H1 (cell line): ENCODE results near the gene ACTN2. TPM values are rescaled to one million over a fixed set of nuclear protein-coding genes. Genes with fewer than 3 reads are reported as not detected.

Experiments used
- CTCF ChIA-PET: fragments of 300-600 bp; sonication (Branson Sonifier 250); formaldehyde crosslinking; loops from one replicate; lab custom pipeline; 2021; ENCODE audit not compliant: partially characterized antibody; lab: Charles Lee
- POLR2A ChIA-PET: fragments of 300-600 bp; sonication (Branson Sonifier 250); formaldehyde crosslinking; loops from one replicate; lab custom pipeline; 2021; ENCODE audit warnings: inconsistent platforms; ENCODE audit not compliant: partially characterized antibody; lab: Charles Lee
- DNase-seq, 2 experiments: peaks; one replicate each; pipeline versions ENCODE4 v3.0.0 to v3.0.0-alpha.2; 2010 to 2022; ENCODE audit warnings: low spot score in 2 of 2, low read depth in 1 of 2, mixed read lengths in 1 of 2
- FAIRE-seq: peaks from 2 replicates; lab custom pipeline; 2011; peaks lifted over from hg19 to GRCh38; lab: Jason Lieb, UNC
- H2AFZ ChIP-seq: 2 replicates; pipeline ENCODE4 v1.8.1; 2012; ENCODE audit warnings: low read length, inconsistent platforms
- H2AK5ac ChIP-seq: 2 replicates; pipeline ENCODE4 v1.6.1; 2013; ENCODE audit warnings: low read depth, low read length
- H2BK120ac ChIP-seq: replicated peaks from 2 replicates; pipeline ENCODE3; 2013; ENCODE audit warnings: low read depth, low read length, inconsistent platforms
- H2BK12ac ChIP-seq: 2 replicates; pipeline ENCODE4 v1.6.1; 2013; ENCODE audit warnings: low read depth, low read length
- H2BK15ac ChIP-seq: 2 replicates; pipeline ENCODE4 v1.6.1; 2013; ENCODE audit warnings: low read length
- H2BK20ac ChIP-seq: 2 replicates; pipeline ENCODE4 v1.6.1; 2013; ENCODE audit warnings: low read length
- H2BK5ac ChIP-seq: 2 replicates; pipeline ENCODE4 v1.6.1; 2013; ENCODE audit warnings: low read depth, low read length
- H3K14ac ChIP-seq: 2 replicates; pipeline ENCODE4 v1.6.1; 2013; ENCODE audit warnings: inconsistent platforms; ENCODE audit not compliant: insufficient read length
- H3K18ac ChIP-seq: 2 replicates; pipeline ENCODE4 v1.6.1; 2013; ENCODE audit warnings: low read length; ENCODE audit errors: extremely low read depth
- H3K23ac ChIP-seq: 2 replicates; pipeline ENCODE4 v1.6.1; 2013; ENCODE audit warnings: inconsistent platforms; ENCODE audit not compliant: insufficient read length
- H3K23me2 ChIP-seq: 2 replicates; pipeline ENCODE4 v1.6.1; 2013; ENCODE audit warnings: low read depth, low read length
- H3K27ac ChIP-seq: 2 replicates; pipeline ENCODE4 v1.6.1; 2011; ENCODE audit warnings: low read depth, low read length, inconsistent platforms
- H3K27me3 ChIP-seq, 4 experiments: replicated peaks in 1 of 4; 1 replicate in 1 of 4; 2 replicates in 3 of 4; pipeline versions ENCODE4 v1.6.1 to v1.8.1; 2011 to 2013; ENCODE audit warnings: low read length in 3 of 4, mild to moderate bottlenecking in 3 of 4, inconsistent platforms in 2 of 4, mixed read lengths in 2 of 4, moderate library complexity in 1 of 4; ENCODE audit not compliant: control insufficient read depth in 3 of 4, insufficient read depth in 3 of 4; ENCODE audit errors: extremely low read depth in 1 of 4
- H3K36me3 ChIP-seq, 4 experiments: 2 replicates each; pipeline versions ENCODE4 v1.6.1 to v1.8.1; 2011 to 2013; ENCODE audit warnings: mild to moderate bottlenecking in 4 of 4, low read length in 3 of 4, moderate library complexity in 2 of 4, control low read depth in 1 of 4, inconsistent platforms in 1 of 4; ENCODE audit not compliant: insufficient read depth in 4 of 4, control insufficient read depth in 2 of 4
- H3K4ac ChIP-seq: replicated peaks from 2 replicates; pipeline ENCODE3; 2013; ENCODE audit warnings: low read length, low read depth, mixed read lengths, inconsistent platforms; ENCODE audit not compliant: insufficient read length
- H3K4me1 ChIP-seq, 4 experiments: replicated peaks in 1 of 4; 1 replicate in 1 of 4; 2 replicates in 3 of 4; pipeline versions ENCODE4 v1.6.1 to v1.8.1; 2011 to 2013; ENCODE audit warnings: low read length in 3 of 4, inconsistent platforms in 2 of 4, mixed read lengths in 1 of 4; ENCODE audit not compliant: insufficient read depth in 4 of 4, control insufficient read depth in 3 of 4
- H3K4me2 ChIP-seq, 2 experiments: 2 replicates each; pipeline versions ENCODE4 v1.6.1 to v1.8.1; 2011 to 2013; ENCODE audit warnings: low read depth in 2 of 2, low read length in 2 of 2, control low read depth in 1 of 2, inconsistent platforms in 1 of 2, mild to moderate bottlenecking in 1 of 2; ENCODE audit not compliant: insufficient read depth in 1 of 2
- H3K4me3 ChIP-seq, 4 experiments: fragments of 200-600, 300-600 bp in 1 of 4; sonication (generic), shearing (Covaris generic), sonication (Bioruptor Twin) in 1 of 4; 2 replicates each; pipeline versions ENCODE4 v1.5.1 to v1.8.1; 2011 to 2016; ENCODE audit warnings: low read length in 4 of 4, low read depth in 3 of 4, control low read depth in 2 of 4, inconsistent platforms in 2 of 4, mild to moderate bottlenecking in 2 of 4, mixed read lengths in 1 of 4, moderate library complexity in 1 of 4; ENCODE audit not compliant: insufficient read depth in 2 of 4; ENCODE audit errors: extremely low read depth in 1 of 4
- H3K56ac ChIP-seq: replicated peaks from 2 replicates; pipeline ENCODE3; 2013; ENCODE audit warnings: low read depth, mild to moderate bottlenecking, mixed read lengths, low read length, inconsistent platforms; ENCODE audit not compliant: insufficient read length
- H3K79me1 ChIP-seq: 2 replicates; pipeline ENCODE4 v1.6.1; 2013; ENCODE audit warnings: low read depth, low read length, control low read depth
- H3K79me2 ChIP-seq, 2 experiments: 2 replicates each; pipeline versions ENCODE4 v1.6.1 to v1.8.1; 2012 to 2013; ENCODE audit warnings: low read length in 2 of 2, mild to moderate bottlenecking in 2 of 2, inconsistent platforms in 1 of 2; ENCODE audit not compliant: insufficient read depth in 2 of 2, control insufficient read depth in 1 of 2
- H3K9ac ChIP-seq, 4 experiments: replicated peaks in 1 of 4; 1 replicate in 1 of 4; 2 replicates in 3 of 4; pipeline versions ENCODE4 v1.6.1 to v1.8.1; 2011 to 2013; ENCODE audit warnings: low read depth in 3 of 4, low read length in 3 of 4, control low read depth in 2 of 4, mild to moderate bottlenecking in 2 of 4, moderate library complexity in 2 of 4, inconsistent platforms in 1 of 4; ENCODE audit errors: extremely low read depth in 1 of 4
- H3K9me3 ChIP-seq, 2 experiments: 2 replicates each; pipeline versions ENCODE4 v1.6.1 to v1.8.1; 2012 to 2013; ENCODE audit warnings: mild to moderate bottlenecking in 2 of 2, moderate library complexity in 2 of 2, control low read depth in 1 of 2, inconsistent platforms in 1 of 2, low read depth in 1 of 2, low read length in 1 of 2, mixed read lengths in 1 of 2; ENCODE audit not compliant: insufficient read depth in 2 of 2
- H4K20me1 ChIP-seq, 2 experiments: replicated peaks in 1 of 2; 2 replicates each; pipeline versions ENCODE3 to v1.8.1; 2011 to 2013; ENCODE audit warnings: inconsistent platforms in 2 of 2, low read length in 2 of 2, mild to moderate bottlenecking in 1 of 2; ENCODE audit not compliant: insufficient read depth in 2 of 2, control insufficient read depth in 1 of 2
- H4K5ac ChIP-seq: 2 replicates; pipeline ENCODE4 v1.6.1; 2013; ENCODE audit warnings: low read length, low read depth, mixed read lengths, inconsistent platforms; ENCODE audit not compliant: insufficient read length
- H4K8ac ChIP-seq: 2 replicates; pipeline ENCODE4 v1.8.0; 2013; ENCODE audit warnings: mild to moderate bottlenecking, moderate library complexity, low read length, inconsistent platforms; ENCODE audit not compliant: insufficient read depth; ENCODE audit errors: extremely low read depth
- H4K91ac ChIP-seq: replicated peaks from 2 replicates; pipeline ENCODE3; 2013; ENCODE audit warnings: low read length, mixed read lengths, inconsistent platforms; ENCODE audit not compliant: insufficient read length
- RBBP5 ChIP-seq: IDR thresholded peaks from 2 replicates; pipeline ENCODE4 v1.7.1; 2012; ENCODE audit warnings: low read depth, mild to moderate bottlenecking, inconsistent platforms, low read length, moderate library complexity, borderline replicate concordance
- WGBS, 2 experiments: shearing (Covaris generic) in 1 of 2; methylation state at CpG; one replicate each; pipeline versions ENCODE4 v1.1.6 to v1.1.7; 2013 to 2015; ENCODE audit warnings: low lambda C conversion rate in 2 of 2, mixed read lengths in 2 of 2, inconsistent platforms in 1 of 2, low coverage in 1 of 2, missing lambda C conversion rate in 1 of 2; ENCODE audit not compliant: insufficient replicate concordance in 2 of 2, insufficient coverage in 1 of 2, insufficient read length in 1 of 2; ENCODE audit errors: extremely low coverage in 1 of 2, missing lambda C conversion rate in 1 of 2; 5-methylcytosine and 5-hydroxymethylcytosine counted together
- polyA plus RNA-seq, 7 experiments: library from polyadenylated mRNA; depleted of rRNA in 3 of 7; stranded (reverse) in 5 of 7; unstranded in 2 of 7; fragments of >200 nt in 5 of 7; fragments of 200-250 nt in 2 of 7; gene quantifications; 1 replicate in 5 of 7; 2 replicates in 1 of 7; 4 replicates in 1 of 7; pipeline versions ENCODE4 v1.2.1 to v1.2.3, GENCODE V29; 2011 to 2013; ENCODE audit warnings: missing spikeins in 2 of 7, mixed read lengths in 2 of 7
- total RNA-seq: library from RNA; stranded (reverse); fragmentation: NEBNext Ultra II Directional; extraction: Animal tissue kit (Norgen Biotek cat#: 25700); gene quantifications from 2 replicates; pipeline ENCODE4 v1.2.1, GENCODE V29; 2021
- TF ChIP-seq, protein P1 (sequence below), 3 experiments: IDR thresholded peaks; 1 replicate in 2 of 3; 2 replicates in 1 of 3; pipeline versions ENCODE4 v1.5.1 to v1.6.1; 2011; ENCODE audit warnings: low read length in 3 of 3, mild to moderate bottlenecking in 3 of 3, inconsistent platforms in 2 of 3, low read depth in 1 of 3, moderate library complexity in 1 of 3; ENCODE audit not compliant: insufficient read depth in 1 of 3; ENCODE audit errors: control extremely low read depth in 1 of 3

The ACTN2 gene
- total and polyA plus RNA-seq, 2 of the 8 experiments (the other 6 are each of a cell fraction or from before 2014, with no cell fraction given) = 1.9 to 4.1 TPM

DNA sequence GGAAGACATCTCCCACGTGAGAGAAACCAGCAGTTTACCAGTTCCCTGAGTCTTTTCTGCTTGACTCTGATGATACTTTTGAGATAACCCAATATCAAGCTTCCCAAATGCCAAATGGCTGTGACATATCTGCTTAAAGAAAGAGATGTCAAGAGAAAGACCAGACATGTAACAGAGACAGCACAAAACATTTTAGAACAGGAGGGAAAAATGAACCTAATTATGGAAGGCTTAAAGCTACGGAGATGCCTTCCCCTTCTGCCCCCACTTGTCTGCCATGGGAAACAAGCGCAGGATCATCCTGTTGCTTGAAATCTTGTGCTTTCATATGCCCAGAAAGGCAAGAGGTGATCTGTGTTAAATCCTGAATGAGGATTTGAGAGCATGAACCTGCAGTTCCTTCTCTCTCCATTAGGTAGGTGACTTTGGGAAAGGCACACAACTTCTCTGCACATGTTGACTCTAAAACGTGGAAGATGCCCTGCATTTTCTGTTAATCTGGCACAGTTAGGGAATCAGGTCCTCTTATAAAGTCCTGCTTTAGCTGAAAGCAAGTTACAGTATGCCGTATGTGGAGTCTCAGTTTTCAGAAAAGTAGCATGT, 62.1 kb downstream of the ACTN2 start:
- H3K18ac ChIP-seq = no peak overlapping the region
- CTCF ChIA-PET = interaction anchor here (0.7 to 4.9 kb wide), 8 partner anchors 10 to 400 kb away, joined by 3 to 34 read pairs (median 4); no protein-coding TSS in a partner anchor
- no peaks in the 10 kb centered on the region for H3K23me2 ChIP-seq
- H2BK5ac ChIP-seq = no peak overlapping the region
- no peak overlapping the region for H2AFZ ChIP-seq
- no peaks in the 10 kb centered on the region for H3K9me3 ChIP-seq
- WGBS, 2 experiments = 80% methylated on average over 5 of the region's 5 CpGs; no CpG with 5 or more reads in 1 of the 2 experiments
- no peak overlapping the region for H3K4ac ChIP-seq
- no peak overlapping the region for H3K56ac ChIP-seq
- H3K4me1 ChIP-seq = no peaks in the 10 kb centered on the region
- H3K4me3 ChIP-seq = no peak overlapping the region
- H2BK12ac ChIP-seq = no peak overlapping the region
- no peak overlapping the region for H4K5ac ChIP-seq
- peaks cover 0 to 4% (median 0%) of the 10 kb centered on the region in 4 experiments; a peak in 3 of 8 replicates for H3K36me3 ChIP-seq
- no peak overlapping the region for H3K9ac ChIP-seq
- DNase-seq (no peak), FAIRE-seq (peak; percentile 78)
- no peak overlapping the region for H4K91ac ChIP-seq
- H4K20me1 ChIP-seq = no peaks in the 10 kb centered on the region
- POLR2A ChIA-PET = no interaction called here
- no peak overlapping the region for H3K4me2 ChIP-seq
- no peak for TF ChIP-seq RBBP5
- TF ChIP-seq, protein P1, sequence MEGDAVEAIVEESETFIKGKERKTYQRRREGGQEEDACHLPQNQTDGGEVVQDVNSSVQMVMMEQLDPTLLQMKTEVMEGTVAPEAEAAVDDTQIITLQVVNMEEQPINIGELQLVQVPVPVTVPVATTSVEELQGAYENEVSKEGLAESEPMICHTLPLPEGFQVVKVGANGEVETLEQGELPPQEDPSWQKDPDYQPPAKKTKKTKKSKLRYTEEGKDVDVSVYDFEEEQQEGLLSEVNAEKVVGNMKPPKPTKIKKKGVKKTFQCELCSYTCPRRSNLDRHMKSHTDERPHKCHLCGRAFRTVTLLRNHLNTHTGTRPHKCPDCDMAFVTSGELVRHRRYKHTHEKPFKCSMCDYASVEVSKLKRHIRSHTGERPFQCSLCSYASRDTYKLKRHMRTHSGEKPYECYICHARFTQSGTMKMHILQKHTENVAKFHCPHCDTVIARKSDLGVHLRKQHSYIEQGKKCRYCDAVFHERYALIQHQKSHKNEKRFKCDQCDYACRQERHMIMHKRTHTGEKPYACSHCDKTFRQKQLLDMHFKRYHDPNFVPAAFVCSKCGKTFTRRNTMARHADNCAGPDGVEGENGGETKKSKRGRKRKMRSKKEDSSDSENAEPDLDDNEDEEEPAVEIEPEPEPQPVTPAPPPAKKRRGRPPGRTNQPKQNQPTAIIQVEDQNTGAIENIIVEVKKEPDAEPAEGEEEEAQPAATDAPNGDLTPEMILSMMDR (IDR thresholded peaks at IDR 0.05; ENCODE audit: control extremely low read depth in 1 of 3, insufficient read depth in 1 of 3, low read depth in 1 of 3, low read length in 3 of 3) = peak in 1 of 3 experiments; percentile 49; a peak in 1 of 4 replicates
- no peaks in the 10 kb centered on the region for H3K79me2 ChIP-seq
- no peaks in the 10 kb centered on the region for H3K79me1 ChIP-seq
- no peak overlapping the region for H2AK5ac ChIP-seq
- no peak overlapping the region for H4K8ac ChIP-seq
- no peak overlapping the region for H2BK15ac ChIP-seq
- H3K23ac ChIP-seq = no peak overlapping the region
- no peak overlapping the region for H2BK120ac ChIP-seq
- H3K27ac ChIP-seq = no peak overlapping the region
- H3K27me3 ChIP-seq = no peaks in the 10 kb centered on the region
- no peak overlapping the region for H3K14ac ChIP-seq
- H2BK20ac ChIP-seq = no peak overlapping the region
